MM.1S (cell line): ENCODE measurements around the gene HSD11B2.

Source experiments
- DNase-seq: peaks from one replicate; pipeline ENCODE4 v3.0.0-alpha.2; 2015
- H2AFZ ChIP-seq: fragments of 300-600 bp; sonication (generic); 2 replicates; pipeline ENCODE4 v1.6.0; 2016; ENCODE audit warnings: antibody characterized with exemption, low read length
- H3F3A ChIP-seq: fragments of 300-600 bp; sonication (generic); 2 replicates; pipeline ENCODE4 v1.6.1; 2016; ENCODE audit warnings: mild to moderate bottlenecking, antibody characterized with exemption, low read length, moderate library complexity, mixed read lengths; ENCODE audit not compliant: insufficient read depth
- H3K27ac ChIP-seq: fragments of 300-600 bp; sonication (generic); 2 replicates; pipeline ENCODE4 v1.5.1; 2016; ENCODE audit warnings: mild to moderate bottlenecking, low read length
- H3K27me3 ChIP-seq: fragments of 300-600 bp; sonication (generic); replicated peaks from 2 replicates; pipeline ENCODE4 v1.6.0; 2016; ENCODE audit warnings: low read length; ENCODE audit not compliant: insufficient read depth
- H3K36me3 ChIP-seq: fragments of 300-600 bp; sonication (generic); replicated peaks from 2 replicates; pipeline ENCODE4 v1.6.1; 2016; ENCODE audit warnings: mild to moderate bottlenecking, low read length, mixed read lengths; ENCODE audit not compliant: insufficient read depth
- H3K4me1 ChIP-seq: fragments of 300-600 bp; sonication (generic); 2 replicates; pipeline ENCODE4 v1.6.1; 2016; ENCODE audit warnings: low read length, mixed read lengths
- H3K4me2 ChIP-seq: fragments of 300-600 bp; sonication (generic); 2 replicates; pipeline ENCODE4 v1.6.0; 2016; ENCODE audit warnings: low read depth, low read length
- H3K4me3 ChIP-seq: fragments of 300-600 bp; sonication (generic); 2 replicates; pipeline ENCODE4 v1.5.1; 2016; ENCODE audit warnings: low read length, mixed read lengths
- H3K79me2 ChIP-seq: fragments of 300-600 bp; sonication (generic); 2 replicates; pipeline ENCODE4 v1.6.1; 2016; ENCODE audit warnings: mixed run types, low read length, mixed read lengths
- H3K9ac ChIP-seq: fragments of 300-600 bp; sonication (generic); 2 replicates; pipeline ENCODE4 v1.6.1; 2016; ENCODE audit warnings: low read length, mixed read lengths
- H3K9me2 ChIP-seq: fragments of 300-600 bp; sonication (generic); replicated peaks from 2 replicates; pipeline ENCODE4 v1.6.1; 2016; ENCODE audit warnings: mild to moderate bottlenecking, low read length, mixed read lengths; ENCODE audit not compliant: insufficient read depth
- H3K9me3 ChIP-seq: fragments of 300-600 bp; sonication (generic); replicated peaks from 2 replicates; pipeline ENCODE4 v1.6.1; 2016; ENCODE audit warnings: mild to moderate bottlenecking, low read length, mixed read lengths; ENCODE audit not compliant: insufficient read depth
- H4K20me1 ChIP-seq: fragments of 300-600 bp; sonication (generic); 2 replicates; pipeline ENCODE4 v1.6.1; 2016; ENCODE audit warnings: mild to moderate bottlenecking, low read length, moderate library complexity, mixed read lengths; ENCODE audit not compliant: insufficient read depth
- EZH2 ChIP-seq: fragments of 300-600 bp; sonication (generic); optimal IDR thresholded peaks from 2 replicates; pipeline ENCODE3; 2017; ENCODE audit warnings: low read depth, mild to moderate bottlenecking, antibody characterized with exemption, low read length, mixed read lengths
- EZH2phosphoT487 ChIP-seq: fragments of 300-600 bp; sonication (generic); IDR thresholded peaks from 2 replicates; pipeline ENCODE4 v1.6.1; 2018; ENCODE audit warnings: antibody characterized with exemption, low read length
- TF ChIP-seq, protein P1 (sequence below): fragments of 300-600 bp; sonication (generic); IDR thresholded peaks from 2 replicates; pipeline ENCODE4 v1.5.1; 2016; ENCODE audit warnings: antibody characterized with exemption, low read length, mixed read lengths

The HSD11B2 gene

DNA sequence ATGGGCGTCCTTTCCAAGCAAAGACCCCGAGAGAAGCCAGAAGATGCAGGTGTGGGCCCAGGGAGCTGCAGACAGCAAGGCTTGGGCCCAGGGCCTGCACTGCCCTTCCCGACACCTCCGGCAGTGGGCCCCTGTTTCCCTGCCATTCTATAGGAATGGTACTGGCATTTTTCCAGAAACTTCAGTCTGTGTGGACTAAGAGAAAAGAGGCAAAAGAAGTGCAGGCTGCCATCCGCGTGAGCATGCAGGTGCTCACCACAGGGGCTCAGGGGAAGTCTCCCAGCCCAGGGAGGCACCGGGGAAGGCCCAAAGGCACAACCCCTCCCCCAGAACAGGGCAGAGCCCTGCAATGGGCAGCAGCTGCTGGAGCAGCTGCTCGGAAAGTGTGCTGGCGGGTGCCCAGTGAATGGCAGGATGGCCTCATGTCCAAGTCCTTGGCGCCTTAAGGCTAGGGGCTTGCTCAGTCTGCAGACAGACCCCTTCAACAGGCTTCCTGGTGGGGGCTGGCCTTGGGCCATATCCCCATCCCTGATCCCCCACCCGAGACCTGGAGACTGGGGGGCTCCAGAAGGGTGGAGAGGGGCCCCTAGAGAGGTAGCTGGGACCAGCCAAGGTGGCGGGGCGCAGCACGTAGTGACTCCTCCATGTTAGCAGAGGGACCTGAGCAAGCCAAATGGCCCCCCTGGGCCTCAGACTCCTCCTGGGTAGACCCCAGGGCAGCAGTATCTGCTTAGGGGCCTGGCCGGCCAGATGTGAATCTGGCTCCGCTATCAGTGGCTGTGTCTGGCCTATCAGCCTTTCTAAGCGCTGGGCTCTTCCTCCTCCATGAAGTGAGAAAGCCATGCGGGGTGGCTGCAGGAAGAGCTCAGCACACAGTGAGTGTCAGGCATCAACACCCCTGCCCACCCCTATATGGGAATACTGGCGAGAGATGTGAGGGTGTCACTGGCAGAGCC, 30.9 kb upstream of the HSD11B2 start:
- peaks cover 7% of the 10 kb centered on the region for H3K27me3 ChIP-seq
- no peak overlapping the region for H3K4me3 ChIP-seq
- H3K79me2 ChIP-seq, result no peaks in the 10 kb centered on the region
- no peaks in the 10 kb centered on the region for H3K9me3 ChIP-seq
- TF ChIP-seq EZH2phosphoT487 (no peak), EZH2 (no peak)
- TF ChIP-seq, protein P1, sequence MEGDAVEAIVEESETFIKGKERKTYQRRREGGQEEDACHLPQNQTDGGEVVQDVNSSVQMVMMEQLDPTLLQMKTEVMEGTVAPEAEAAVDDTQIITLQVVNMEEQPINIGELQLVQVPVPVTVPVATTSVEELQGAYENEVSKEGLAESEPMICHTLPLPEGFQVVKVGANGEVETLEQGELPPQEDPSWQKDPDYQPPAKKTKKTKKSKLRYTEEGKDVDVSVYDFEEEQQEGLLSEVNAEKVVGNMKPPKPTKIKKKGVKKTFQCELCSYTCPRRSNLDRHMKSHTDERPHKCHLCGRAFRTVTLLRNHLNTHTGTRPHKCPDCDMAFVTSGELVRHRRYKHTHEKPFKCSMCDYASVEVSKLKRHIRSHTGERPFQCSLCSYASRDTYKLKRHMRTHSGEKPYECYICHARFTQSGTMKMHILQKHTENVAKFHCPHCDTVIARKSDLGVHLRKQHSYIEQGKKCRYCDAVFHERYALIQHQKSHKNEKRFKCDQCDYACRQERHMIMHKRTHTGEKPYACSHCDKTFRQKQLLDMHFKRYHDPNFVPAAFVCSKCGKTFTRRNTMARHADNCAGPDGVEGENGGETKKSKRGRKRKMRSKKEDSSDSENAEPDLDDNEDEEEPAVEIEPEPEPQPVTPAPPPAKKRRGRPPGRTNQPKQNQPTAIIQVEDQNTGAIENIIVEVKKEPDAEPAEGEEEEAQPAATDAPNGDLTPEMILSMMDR, result no peak
- H3K9me2 ChIP-seq, result no peaks in the 10 kb centered on the region
- no peak overlapping the region; the same call in 1 of the 2 replicates for H3K4me2 ChIP-seq
- peaks cover 6% of the 10 kb centered on the region for H3K4me1 ChIP-seq
- no peaks in the 10 kb centered on the region for H3F3A ChIP-seq
- H4K20me1 ChIP-seq, result no peaks in the 10 kb centered on the region
- no peaks in the 10 kb centered on the region for H3K36me3 ChIP-seq
- H2AFZ ChIP-seq, result no peak overlapping the region; the same call in 1 of the 2 replicates
- no peak for DNase-seq
- H3K9ac ChIP-seq, result no peak overlapping the region
- H3K27ac ChIP-seq, result no peak overlapping the region

DNA sequence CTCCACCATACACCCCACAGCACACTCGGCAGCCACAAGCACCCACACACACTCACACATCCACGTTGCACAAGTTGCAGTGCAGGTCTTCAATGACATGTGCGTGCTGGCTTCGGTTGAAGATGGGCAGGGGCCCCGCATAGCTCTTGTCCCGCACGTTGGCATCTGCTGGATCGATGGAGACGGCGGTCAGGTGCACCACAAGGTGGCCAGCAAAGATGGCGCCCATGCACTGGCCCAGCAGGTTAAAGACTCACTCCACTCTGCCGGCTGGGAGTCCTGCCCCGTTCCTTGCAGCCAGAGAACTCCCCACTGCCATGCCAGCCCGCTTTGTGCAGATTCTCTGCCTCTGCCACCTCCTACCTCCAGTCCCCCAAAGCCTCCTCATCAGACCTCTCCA, 30.0 kb upstream of the HSD11B2 start:
- H3K36me3 ChIP-seq, result no peaks in the 10 kb centered on the region
- H3K27me3 ChIP-seq, result no peaks in the 10 kb centered on the region
- no peak overlapping the region for H2AFZ ChIP-seq
- no peak overlapping the region for H3K27ac ChIP-seq
- no peak for DNase-seq
- H3K9me3 ChIP-seq, result no peaks in the 10 kb centered on the region
- peaks cover 6% of the 10 kb centered on the region for H3K4me1 ChIP-seq
- H4K20me1 ChIP-seq, result no peaks in the 10 kb centered on the region
- no peak overlapping the region for H3K9ac ChIP-seq
- H3K4me2 ChIP-seq, result no peak overlapping the region
- H3K4me3 ChIP-seq, result no peak overlapping the region
- TF ChIP-seq EZH2phosphoT487 (no peak), EZH2 (no peak)
- TF ChIP-seq, protein P1, result no peak
- no peaks in the 10 kb centered on the region for H3F3A ChIP-seq
- no peaks in the 10 kb centered on the region for H3K79me2 ChIP-seq
- H3K9me2 ChIP-seq, result no peaks in the 10 kb centered on the region

DNA sequence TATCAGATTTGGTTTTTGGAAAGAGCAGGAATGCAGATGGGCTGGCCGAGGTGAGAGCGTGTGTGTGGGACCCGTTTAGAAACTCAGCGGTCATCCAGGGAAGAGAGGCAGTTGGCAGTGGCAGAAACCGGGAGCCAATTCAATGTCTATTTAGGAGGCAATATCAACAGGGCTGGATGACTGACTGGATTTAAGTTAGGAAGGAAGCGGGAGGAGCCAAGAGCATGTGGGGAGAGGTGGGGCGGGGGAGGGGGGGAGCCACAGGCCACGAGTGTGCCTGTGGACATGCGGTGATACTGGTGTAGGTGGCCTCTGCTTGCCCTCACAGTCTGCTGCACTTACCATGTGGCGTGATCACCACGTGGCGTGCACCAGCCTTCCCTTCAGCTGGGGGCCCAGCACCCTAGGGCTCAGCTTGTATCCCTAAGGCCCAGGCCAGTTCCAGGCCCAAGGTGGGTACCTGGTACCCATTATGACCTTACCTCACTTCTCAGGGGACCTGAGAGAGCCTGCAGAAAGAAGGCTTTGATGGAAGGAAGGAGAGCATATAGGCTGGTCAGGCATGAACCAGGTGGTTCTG, 26.9 kb upstream of the HSD11B2 start:
- Histone ChIP-seq H3K9me3 (no peaks in the 10 kb centered on the region), H3K36me3 (no peaks in the 10 kb centered on the region), H2AFZ (no peak overlapping the region), H3K9me2 (no peaks in the 10 kb centered on the region), H3K79me2 (no peaks in the 10 kb centered on the region), H3K27me3 (no peaks in the 10 kb centered on the region), H3K4me3 (no peak overlapping the region), H3K4me1 (peaks cover 6% of the 10 kb centered on the region), H3K27ac (no peak overlapping the region), H3K9ac (no peak overlapping the region), H3F3A (no peaks in the 10 kb centered on the region), H3K4me2 (no peak overlapping the region), H4K20me1 (no peaks in the 10 kb centered on the region)
- DNase-seq, result no peak
- TF ChIP-seq EZH2phosphoT487, result no peak
- no peak for TF ChIP-seq EZH2
- TF ChIP-seq, protein P1, result no peak
